Measurements from ENCODE around the gene ANKS1A. TPM values are rescaled to one million over a fixed set of nuclear protein-coding genes. Genes with fewer than 3 reads are reported as not detected.

ANKS1A gene
- total RNA-seq, 4 donors from 2014 or later, result 12.1 to 31.8 (median 24.1) TPM

- H3K36me3 ChIP-seq, result no peaks in the 10 kb centered on the region
- H3K27ac ChIP-seq, result no peak overlapping the region
- no peaks in the 10 kb centered on the region for H3K27me3 ChIP-seq
- H3K9me3 ChIP-seq, result no peaks in the 10 kb centered on the region
- no peak for DNase-seq
- H3K4me1 ChIP-seq, result no peaks in the 10 kb centered on the region
- H3K4me3 ChIP-seq, result no peak overlapping the region
- TF ChIP-seq CTCF (IDR thresholded peaks at IDR 0.05) (no peak), POLR2A (IDR thresholded peaks at IDR 0.05) (no peak)
- intact Hi-C loops (cut with DNase I; ENCODE audit: low total_unique reads), result no loop called here
Observed at GRCh38 chr6:35064290-35064689, 175.2 kb downstream of the ANKS1A start.

- intact Hi-C loops (cut with DNase I; ENCODE audit: low total_unique reads), result no loop called here
- no peak for TF ChIP-seq POLR2A (IDR thresholded peaks at IDR 0.05)
- TF ChIP-seq CTCF (IDR thresholded peaks at IDR 0.05), result no peak
- H3K36me3 ChIP-seq, result no peaks in the 10 kb centered on the region
- no peaks in the 10 kb centered on the region for H3K9me3 ChIP-seq
- H3K27ac ChIP-seq, result no peak overlapping the region
- DNase-seq, result no peak
- H3K4me1 ChIP-seq, result no peaks in the 10 kb centered on the region
- H3K4me3 ChIP-seq, result no peak overlapping the region
- no peaks in the 10 kb centered on the region for H3K27me3 ChIP-seq
Observed at GRCh38 chr6:35064757-35065440, 175.8 kb downstream of the ANKS1A start.

DNA sequence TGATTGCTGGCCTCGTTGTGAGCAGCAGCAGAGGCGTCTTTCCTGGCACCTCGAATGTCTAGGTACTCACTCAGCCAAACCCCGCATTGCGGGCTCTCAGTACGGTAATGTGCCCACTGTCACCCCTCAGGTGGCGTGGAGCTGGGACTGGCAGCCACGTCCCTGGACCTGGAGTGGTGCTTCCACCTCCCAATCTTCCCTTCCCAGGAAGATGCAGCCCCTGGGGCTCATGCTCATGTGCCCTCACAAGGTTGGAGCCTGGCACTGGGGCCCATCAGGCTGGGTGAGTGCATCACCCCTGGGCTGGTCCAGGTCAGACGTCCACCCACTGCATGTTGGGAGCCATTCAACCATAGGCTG lies 176.4 kb downstream of the ANKS1A start:
- TF ChIP-seq POLR2A (IDR thresholded peaks at IDR 0.05) (no peak), CTCF (IDR thresholded peaks at IDR 0.05) (no peak)
- DNase-seq, result no peak
- Histone ChIP-seq H3K9me3 (no peaks in the 10 kb centered on the region), H3K4me3 (no peak overlapping the region), H3K27ac (no peak overlapping the region), H3K4me1 (no peaks in the 10 kb centered on the region), H3K27me3 (no peaks in the 10 kb centered on the region), H3K36me3 (no peaks in the 10 kb centered on the region)
- intact Hi-C loops (cut with DNase I; ENCODE audit: low total_unique reads), result no loop called here

GRCh38 chr6:35065870-35066269 lies 176.8 kb downstream of the ANKS1A start:
- TF ChIP-seq POLR2A (IDR thresholded peaks at IDR 0.05) (no peak), CTCF (IDR thresholded peaks at IDR 0.05) (no peak)
- DNase-seq, result no peak
- Histone ChIP-seq H3K4me1 (no peaks in the 10 kb centered on the region), H3K9me3 (no peaks in the 10 kb centered on the region), H3K27me3 (no peaks in the 10 kb centered on the region), H3K27ac (no peak overlapping the region), H3K4me3 (no peak overlapping the region), H3K36me3 (no peaks in the 10 kb centered on the region)
- intact Hi-C loops (cut with DNase I; ENCODE audit: low total_unique reads), result no loop called here

DNA sequence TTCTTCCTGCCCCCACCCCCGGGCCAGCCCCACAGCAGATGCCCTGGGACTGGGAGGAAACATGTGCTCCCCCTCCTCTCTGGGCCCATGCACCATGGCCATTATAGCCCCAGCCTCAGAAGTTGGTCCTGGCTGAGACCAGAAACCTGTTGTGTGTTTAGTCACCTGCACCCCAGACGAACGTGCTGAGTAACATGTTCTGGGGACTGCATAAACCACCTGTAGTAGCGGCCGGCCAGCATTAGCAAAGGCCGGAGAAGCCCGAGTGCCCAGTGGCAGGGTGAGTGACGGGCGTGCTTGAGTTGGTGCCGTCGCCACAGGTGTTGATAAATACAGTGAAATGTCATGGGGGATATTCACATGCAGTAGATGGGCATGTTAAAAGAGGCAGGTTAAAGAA lies 178.2 kb downstream of the ANKS1A start:
- H3K4me3 ChIP-seq, result no peak overlapping the region
- H3K27me3 ChIP-seq, result no peaks in the 10 kb centered on the region
- intact Hi-C loops (cut with DNase I; ENCODE audit: low total_unique reads), result no loop called here
- no peaks in the 10 kb centered on the region for H3K36me3 ChIP-seq
- H3K27ac ChIP-seq, result no peak overlapping the region
- no peak for DNase-seq
- no peak for TF ChIP-seq CTCF (IDR thresholded peaks at IDR 0.05)
- no peak for TF ChIP-seq POLR2A (IDR thresholded peaks at IDR 0.05)
- H3K4me1 ChIP-seq, result no peaks in the 10 kb centered on the region
- no peaks in the 10 kb centered on the region for H3K9me3 ChIP-seq
